AG04449 (cell line): Measurements from ENCODE around the gene PCGF3.
A peak's percentile ranks its signal among the peaks of the same experiment; 100 is the strongest.

ENCODE experiments used
- CTCF ChIA-PET: fragments of 350-600 bp; formaldehyde crosslinking; extraction: SDS; loops from one replicate; lab custom pipeline; 2021; ENCODE audit warnings: antibody characterized with exemption; lab: Yijun Ruan, JAX
- POLR2A ChIA-PET: fragments of 400-600, 350-600 bp; formaldehyde crosslinking; extraction: SDS; loops from one replicate; lab custom pipeline; 2020; ENCODE audit warnings: antibody characterized with exemption, inconsistent platforms; lab: Yijun Ruan, JAX
- DNase-seq: peaks from one replicate; pipeline ENCODE4 v3.0.0-alpha.2; 2010; ENCODE audit warnings: low read depth, low spot score
- H3K4me3 ChIP-seq: 2 replicates; pipeline ENCODE4 v1.5.1; 2011; ENCODE audit warnings: low read depth, mild to moderate bottlenecking, control low read depth, low read length
- TF ChIP-seq, protein P1 (sequence below): IDR thresholded peaks from one replicate; pipeline ENCODE4 v1.5.1; 2011; ENCODE audit warnings: mild to moderate bottlenecking, moderate library complexity, low read length, control low read depth, inconsistent platforms; ENCODE audit not compliant: insufficient read depth; ENCODE audit errors: missing control alignments

The PCGF3 gene

DNA sequence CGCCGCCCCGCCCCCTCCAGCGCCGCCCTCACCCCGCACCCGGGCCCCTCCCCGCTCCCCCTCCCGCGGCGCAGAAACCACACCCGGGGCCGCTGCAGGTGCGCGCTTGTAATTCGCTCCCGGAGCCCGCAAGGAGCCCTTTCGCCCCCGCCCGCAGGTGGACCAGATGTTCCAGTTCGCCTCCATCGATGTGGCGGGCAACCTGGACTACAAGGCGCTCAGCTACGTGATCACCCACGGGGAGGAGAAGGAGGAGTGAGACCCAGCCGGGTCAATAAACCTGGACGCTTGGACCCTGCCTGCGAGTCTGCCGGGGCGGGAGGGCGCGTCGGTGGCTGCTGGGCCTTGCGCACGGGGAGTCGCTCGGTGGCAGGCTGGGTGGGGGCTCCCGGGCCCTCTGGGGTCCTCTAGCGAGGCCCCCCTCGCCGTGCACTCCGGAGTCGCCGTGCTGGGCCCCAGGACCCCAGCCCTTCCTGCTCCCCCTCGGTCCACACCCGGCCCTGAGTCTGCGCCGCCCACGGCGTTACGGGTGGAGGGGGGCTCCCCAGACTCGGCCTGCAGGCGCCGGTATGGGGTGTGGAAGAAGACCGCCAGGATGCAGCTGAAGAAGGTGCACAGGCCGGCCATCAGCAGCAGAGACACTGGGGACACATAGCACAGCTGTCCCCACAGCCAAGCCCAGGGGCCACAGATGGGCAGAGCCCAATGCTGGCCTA is 23.7 kb upstream of the PCGF3 start:
- DNase-seq: no peak
- CTCF ChIA-PET: no interaction called here

DNA sequence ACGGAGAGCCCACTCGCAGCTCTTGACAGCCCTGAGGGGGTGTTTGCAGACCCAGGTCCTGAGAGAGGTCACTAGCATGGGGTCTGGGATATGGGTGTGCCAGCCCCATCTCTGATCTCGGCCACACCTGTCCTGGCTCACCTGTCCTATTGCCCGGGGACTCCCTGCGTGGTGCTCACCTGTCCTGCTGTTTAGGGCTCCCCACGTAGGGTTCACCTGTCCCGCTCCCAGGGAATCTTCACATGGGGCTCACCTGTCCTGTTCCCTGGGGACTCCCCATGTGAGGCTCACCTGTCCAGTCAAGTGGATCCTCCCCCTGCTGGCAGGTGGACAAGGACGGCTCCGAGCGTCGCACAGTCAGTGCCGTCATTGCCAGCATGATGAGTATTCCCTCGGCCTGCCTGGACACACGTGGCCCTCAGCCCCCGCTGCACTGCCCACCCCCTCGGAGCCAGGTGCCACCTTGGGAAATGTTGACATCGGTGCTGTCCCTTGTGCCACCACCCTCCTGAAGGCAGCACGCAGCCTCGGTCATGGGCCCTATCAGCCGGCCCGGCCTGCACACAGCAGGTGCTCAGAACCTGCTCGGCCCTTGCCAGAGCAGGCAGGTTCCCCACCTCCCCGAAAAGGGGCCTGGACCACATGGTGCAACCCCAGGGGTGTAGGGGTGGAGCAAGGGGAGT is 23.0 kb upstream of the PCGF3 start:
- TF ChIP-seq, protein P1, sequence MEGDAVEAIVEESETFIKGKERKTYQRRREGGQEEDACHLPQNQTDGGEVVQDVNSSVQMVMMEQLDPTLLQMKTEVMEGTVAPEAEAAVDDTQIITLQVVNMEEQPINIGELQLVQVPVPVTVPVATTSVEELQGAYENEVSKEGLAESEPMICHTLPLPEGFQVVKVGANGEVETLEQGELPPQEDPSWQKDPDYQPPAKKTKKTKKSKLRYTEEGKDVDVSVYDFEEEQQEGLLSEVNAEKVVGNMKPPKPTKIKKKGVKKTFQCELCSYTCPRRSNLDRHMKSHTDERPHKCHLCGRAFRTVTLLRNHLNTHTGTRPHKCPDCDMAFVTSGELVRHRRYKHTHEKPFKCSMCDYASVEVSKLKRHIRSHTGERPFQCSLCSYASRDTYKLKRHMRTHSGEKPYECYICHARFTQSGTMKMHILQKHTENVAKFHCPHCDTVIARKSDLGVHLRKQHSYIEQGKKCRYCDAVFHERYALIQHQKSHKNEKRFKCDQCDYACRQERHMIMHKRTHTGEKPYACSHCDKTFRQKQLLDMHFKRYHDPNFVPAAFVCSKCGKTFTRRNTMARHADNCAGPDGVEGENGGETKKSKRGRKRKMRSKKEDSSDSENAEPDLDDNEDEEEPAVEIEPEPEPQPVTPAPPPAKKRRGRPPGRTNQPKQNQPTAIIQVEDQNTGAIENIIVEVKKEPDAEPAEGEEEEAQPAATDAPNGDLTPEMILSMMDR: no peak
- H3K4me3 ChIP-seq: no peak overlapping the region
- ChIA-PET POLR2A (no interaction called here), CTCF (no interaction called here)
- no peak for DNase-seq

More for the DNA sequence above, 23.7 kb upstream of the PCGF3 start:
- POLR2A ChIA-PET: no interaction called here
- TF ChIP-seq, protein P1: no peak
- H3K4me3 ChIP-seq: peak overlapping the region; percentile 6; the same call in 1 of the 2 replicates

DNA sequence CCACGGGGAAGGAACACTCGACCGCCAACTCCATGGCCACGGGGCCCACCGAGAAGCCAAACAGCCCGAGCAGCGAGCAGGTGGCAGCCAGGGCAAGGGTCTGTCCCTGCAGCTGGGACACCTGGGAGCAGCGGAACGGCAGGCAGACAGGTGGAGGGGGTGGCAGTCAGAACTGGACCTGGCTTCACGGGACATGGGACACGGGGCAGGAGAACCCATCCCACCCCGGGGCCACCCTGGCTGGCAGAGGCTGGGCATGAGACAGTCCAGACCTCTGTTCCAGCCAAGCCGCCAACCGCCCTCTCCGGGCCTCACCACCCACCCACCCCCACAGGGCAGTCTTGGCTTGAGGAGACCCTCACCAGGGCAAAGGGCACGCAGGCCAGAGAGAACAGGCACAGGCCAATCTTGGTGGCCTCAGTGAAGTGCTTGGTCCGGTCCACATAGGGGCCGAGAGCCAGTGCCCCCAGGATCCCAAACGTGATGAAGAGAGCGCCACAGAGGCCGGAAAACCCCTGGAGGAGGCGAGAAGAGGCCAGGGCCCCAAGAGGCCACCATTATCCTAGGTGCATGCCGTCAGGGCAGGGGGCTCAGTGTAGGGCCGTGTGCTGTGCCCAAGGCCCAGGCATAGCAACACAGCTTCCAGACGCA is 22.3 kb upstream of the PCGF3 start:
- TF ChIP-seq, protein P1: no peak
- CTCF ChIA-PET: interaction anchor here (0.7 to 2.3 kb wide), 5 partner anchors 8 to 304 kb away, joined by 3 to 25 read pairs (median 5); partner anchors contain the start of genes ATP5ME, IDUA and MYL5
- POLR2A ChIA-PET: interaction anchor here (1.4 kb wide), 1 partner anchor 9 kb away, joined by 3 read pairs; the partner anchor contains the start of genes ATP5ME and MYL5
- H3K4me3 ChIP-seq: no peak overlapping the region
- DNase-seq: no peak

DNA sequence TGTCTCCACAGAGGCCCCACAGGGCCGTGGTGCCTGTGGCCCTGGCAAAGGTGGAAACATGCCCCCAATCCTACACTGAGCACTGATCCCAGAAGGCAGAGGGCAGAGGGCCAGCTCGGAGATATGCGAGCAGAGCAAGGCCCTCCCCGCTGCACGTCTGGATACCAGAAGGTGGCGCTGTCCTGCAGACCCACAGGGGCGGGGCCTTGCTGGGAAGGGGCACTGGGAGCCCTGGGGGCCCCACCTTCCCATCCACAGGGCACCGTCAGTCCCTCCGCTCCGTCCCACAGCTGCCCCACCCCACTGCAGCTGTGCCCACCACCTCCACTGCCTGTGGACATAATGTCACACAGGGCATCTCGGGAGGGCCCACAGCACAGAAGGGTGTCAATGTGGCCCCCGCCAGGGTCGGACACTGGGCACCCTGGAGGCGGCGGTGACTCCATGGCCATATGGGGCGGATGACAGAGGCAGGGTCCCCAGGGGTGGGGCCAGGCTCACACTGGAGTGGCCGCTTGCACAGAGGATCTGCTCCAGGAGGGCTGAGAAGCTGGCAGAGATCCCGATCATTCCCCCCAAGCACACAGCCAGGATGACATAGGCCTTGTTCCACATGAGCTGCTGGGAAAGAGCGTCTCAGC is 21.5 kb upstream of the PCGF3 start:
- ChIA-PET CTCF (interaction anchor here (0.7 to 2.3 kb wide), 8 partner anchors 8 to 303 kb away, joined by 3 to 25 read pairs (median 4); partner anchors contain the start of genes ATP5ME, IDUA and MYL5), POLR2A (interaction anchor here (1.4 kb wide), 1 partner anchor 10 kb away, joined by 3 read pairs; the partner anchor contains the start of genes ATP5ME and MYL5)
- H3K4me3 ChIP-seq: no peak overlapping the region
- TF ChIP-seq, protein P1: peak; percentile 89
- no peak for DNase-seq

DNA sequence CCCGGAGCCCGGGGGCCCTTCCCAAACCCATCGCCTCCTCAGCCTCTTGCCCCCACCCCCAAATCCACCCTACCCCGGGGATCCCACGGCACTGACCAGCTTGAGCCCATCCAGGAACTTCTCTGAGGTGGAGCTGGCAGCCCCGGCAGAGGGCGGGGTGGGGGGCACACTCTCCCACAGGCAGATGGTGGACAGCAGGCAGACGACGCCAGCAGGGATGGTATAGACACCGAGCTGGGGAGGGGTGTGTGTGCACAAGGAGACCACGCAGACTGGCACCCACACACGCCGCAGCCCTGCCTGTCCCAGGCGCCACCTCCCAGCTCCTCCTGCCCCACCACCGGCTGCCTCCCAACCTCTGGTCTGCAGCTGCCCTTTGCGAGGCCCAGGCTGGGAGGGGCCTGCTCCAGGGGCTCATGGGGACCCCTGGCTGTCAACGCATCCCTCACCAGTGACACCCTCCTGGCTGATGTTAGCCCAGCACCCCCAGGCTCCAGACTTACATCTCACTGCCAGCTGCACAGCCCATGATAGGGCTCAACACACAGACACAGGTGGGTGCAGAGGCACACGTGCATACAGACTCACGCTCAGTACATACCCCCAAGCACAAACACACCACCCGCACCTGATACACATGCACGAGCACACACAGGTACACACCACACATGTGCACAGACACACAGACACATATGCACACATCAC is 20.9 kb upstream of the PCGF3 start:
- DNase-seq: no peak
- ChIA-PET POLR2A (interaction anchor here (1.4 kb wide), 1 partner anchor 10 kb away, joined by 3 read pairs; the partner anchor contains the start of genes ATP5ME and MYL5), CTCF (interaction anchor here (0.8 to 2.3 kb wide), 6 partner anchors 10 to 302 kb away, joined by 3 to 25 read pairs (median 4); partner anchors contain the start of genes ATP5ME, IDUA and MYL5)
- no peak overlapping the region for H3K4me3 ChIP-seq
- TF ChIP-seq, protein P1: no peak
